Raji (cell line): ENCODE measurements around the gene LRBA.

Experiments used
- POLR2A ChIP-seq: IDR thresholded peaks from 2 replicates; pipeline ENCODE4 v1.6.1; 2011; ENCODE audit warnings: low read depth, low read length, control low read depth; ENCODE audit not compliant: insufficient read depth

LRBA gene

GRCh38 chr4:150379454-150379853 lies 635.6 kb downstream of the LRBA start:
- TF ChIP-seq POLR2A, result no peak

- TF ChIP-seq POLR2A, result no peak
These were observed 640.1 kb downstream of the LRBA start for GRCh38 chr4:150375025-150375424.

DNA sequence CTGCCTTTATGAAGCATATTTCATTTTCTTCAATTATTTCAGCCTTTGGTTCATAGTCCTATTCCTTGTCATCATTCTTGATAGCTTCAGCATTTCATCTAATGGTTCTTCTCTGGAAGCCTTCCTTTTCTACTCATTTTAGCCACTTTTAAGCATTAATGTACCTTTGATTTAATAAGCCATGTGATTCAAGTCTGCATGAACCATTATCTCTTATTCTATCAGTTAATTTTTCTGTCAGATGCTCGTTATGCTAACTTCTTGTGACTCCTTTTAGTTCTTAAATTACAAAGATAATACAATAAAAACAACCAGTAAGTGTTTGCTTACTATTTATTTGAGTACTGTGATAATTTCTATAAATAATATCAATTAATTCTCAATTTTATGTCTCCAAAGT lies 643.2 kb downstream of the LRBA start:
- TF ChIP-seq POLR2A, result no peak

GRCh38 chr4:150369434-150370380 lies 645.4 kb downstream of the LRBA start:
- TF ChIP-seq POLR2A, result no peak

DNA sequence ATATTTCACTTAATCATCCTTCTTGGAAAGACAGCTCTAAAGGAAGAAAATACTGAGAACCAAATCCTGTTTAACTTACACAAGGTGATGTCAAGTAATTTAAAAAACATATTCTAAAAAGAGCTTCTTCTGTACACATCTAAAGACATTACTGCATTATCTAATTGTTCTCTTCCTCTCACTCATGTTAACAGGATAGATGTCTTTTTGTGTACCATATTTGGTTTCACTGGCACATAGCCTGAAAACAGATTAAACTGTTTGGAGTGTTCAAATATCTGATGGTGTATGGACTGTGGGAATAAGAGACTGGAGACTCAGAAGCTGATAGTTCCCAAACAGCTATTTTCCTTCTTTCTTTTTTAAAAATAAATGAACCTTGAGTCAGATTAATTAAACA lies 646.4 kb downstream of the LRBA start:
- TF ChIP-seq POLR2A, result no peak

DNA sequence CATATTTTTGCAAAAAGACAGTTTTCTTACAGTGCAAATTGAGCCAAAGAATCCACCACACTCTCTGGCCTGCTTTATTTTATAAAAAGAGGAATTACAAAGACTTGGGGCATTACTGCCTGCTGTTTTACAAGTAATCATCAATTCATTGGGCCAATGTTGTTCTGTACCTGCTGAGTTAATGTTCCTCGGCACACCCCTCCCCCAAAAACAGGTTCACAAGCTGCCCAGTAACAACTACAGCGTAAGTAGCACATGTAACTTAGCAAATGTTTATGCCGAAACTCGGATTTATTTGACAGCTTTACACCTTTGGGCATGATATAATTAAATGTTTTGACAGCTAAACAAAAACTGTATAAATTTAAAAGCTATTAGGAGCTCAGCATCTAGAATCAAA lies 647.8 kb downstream of the LRBA start:
- TF ChIP-seq POLR2A, result no peak

DNA sequence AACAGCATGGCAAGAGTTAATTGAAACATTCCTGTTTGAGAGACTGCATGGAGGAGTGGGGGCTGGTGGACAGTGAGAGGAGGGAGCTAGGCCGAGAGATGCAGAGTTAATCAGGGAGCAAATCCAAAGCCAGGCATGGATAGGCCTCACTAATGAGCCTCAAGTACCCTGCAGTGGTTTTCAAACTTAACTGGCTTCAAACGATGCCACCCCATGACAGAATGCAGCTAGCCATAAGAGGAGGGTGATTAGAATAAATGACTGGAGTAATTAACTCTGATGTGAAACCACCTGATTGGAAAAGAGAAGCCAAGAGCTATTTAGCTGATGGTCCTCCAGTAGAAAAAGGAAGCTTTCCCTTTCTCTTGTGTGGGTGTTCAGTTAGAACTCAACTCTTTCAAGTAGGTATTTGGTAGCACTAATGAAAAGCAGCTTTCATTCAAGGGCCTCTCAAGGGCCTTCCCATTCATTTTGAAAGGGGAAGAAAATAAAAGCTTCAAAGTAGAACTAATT lies 648.5 kb downstream of the LRBA start:
- no peak for TF ChIP-seq POLR2A

DNA sequence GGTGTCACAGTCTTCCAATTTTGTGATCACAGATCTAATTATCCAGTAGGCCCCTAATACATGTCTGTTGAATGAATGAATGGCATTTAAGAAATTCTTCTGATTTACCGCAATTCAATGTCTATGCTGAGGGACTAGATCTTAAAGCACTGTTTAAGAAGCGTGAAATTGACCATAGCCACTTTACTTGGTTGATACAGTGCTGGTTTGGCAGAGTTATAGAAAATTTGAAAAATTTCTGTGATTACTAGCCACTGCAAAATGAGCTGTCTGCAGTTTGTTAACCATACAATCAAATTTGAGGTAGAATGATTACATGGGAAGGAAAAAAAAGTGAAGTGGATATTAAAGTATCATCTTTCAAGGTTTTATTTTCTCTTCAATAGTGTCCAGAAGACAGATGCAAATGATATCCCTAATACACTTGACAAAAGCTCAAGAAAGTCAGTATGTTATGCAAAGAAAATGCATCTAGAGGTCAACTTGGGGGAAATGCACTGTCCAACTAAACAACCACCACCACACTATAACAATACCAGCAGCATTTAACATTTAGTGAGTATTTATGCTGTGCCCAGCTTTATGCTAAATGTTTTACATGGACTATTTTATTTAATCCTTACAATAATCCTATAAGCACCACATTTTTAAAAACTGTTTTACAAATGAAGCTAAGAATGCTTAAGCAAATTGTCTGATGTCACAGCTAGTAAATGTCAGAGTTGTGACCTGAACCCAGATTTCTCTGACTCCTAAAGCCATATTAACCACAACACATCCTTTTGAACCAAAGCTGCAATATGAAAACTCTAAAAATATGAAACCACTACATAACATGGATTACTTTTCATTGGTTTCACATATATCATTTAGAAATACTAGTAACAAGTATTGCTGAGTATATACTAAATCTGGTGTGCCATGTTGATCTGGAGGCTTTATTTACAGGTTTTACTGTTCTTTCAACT lies 651.1 kb downstream of the LRBA start:
- no peak for TF ChIP-seq POLR2A

GRCh38 chr4:150358691-150359090 lies 656.4 kb downstream of the LRBA start:
- TF ChIP-seq POLR2A, result no peak

DNA sequence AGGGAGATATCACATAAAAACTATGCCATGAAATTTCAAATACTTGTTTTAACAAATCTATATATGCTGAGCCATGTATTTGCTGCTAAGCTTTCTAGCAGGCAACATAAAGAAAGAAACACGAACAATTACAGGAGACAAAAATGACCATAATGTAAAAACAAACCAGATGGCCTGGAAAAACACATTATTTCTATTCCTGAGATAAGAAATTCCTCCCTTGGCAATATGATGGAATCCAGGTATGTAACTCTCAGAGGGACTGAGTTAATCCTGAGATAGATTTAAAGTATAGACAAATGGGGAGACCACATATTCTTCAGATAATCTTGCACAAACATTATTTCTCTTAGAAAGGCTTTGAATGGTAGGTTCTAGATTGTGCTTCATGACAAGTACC lies 657.3 kb downstream of the LRBA start:
- no peak for TF ChIP-seq POLR2A

DNA sequence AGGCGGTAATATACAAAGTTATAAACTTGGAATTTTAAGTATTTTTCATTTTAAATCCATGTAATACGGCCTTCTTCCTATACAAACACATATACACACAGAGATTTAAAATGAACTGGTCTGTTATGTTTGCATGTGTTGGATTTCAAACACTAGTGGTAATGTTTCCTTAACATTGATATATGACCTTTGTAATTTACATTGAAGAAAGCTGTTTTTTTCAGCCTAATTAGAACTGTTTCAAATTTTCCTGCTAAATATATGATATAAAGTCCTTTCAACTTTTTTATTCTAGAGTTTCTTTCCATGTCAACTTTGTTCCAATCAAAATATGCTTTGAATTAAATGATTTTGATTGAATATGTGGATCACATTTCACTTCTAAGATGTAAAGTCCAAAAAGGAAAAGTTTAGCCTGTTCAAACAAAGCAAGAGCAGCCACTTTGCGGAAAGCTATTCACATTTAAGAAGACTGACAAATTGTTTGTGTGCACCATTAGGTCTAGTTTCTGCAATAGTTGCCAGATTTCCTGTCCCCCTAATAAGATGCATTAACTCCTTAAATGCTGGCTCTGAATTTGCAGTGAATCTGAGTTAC lies 659.1 kb downstream of the LRBA start:
- TF ChIP-seq POLR2A, result no peak

DNA sequence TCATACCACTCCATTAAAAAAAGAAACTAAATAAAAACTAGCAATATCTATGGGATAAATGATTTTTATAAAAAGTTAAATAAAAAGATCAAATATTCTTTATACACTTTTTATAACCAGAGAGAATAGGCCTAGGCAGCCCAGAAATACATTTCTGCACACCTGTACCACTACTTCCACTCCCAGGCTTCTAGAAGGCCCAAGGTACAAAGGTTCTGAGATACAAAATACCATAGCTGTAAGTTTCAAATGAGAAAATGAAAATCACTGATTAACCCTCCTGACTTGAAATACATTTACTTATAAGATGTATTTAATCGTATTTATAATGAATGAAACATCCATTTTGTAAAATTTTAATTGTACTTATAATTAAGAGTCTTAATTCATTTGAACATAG lies 659.7 kb downstream of the LRBA start:
- no peak for TF ChIP-seq POLR2A

DNA sequence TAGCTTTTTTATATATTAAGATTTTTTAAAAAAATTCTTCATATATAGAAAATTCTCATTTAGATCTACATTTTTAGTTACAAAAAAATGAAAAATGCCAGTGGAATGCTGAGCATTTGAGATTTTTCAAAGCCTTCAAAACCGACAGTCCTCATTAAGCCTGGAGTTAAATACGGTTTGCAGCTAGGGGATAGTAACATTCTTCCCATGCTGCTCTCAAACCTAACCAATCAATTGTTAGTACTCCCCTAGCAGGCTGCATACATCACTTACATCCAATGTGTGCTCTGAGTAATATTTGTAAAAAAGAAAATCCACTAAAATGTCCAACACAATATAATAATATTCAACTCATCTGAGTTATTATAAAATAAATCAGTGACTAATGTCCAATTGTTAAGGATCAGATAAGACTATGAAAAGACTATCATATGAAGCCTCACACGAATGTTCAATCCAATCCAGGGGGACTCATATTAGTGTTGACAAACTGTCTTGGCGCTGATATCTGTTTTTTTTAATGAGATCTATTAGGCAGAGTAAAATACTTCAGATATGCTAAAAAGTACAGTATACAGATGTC lies 660.8 kb downstream of the LRBA start:
- no peak for TF ChIP-seq POLR2A

- TF ChIP-seq POLR2A, result no peak
These were observed 667.0 kb downstream of the LRBA start for GRCh38 chr4:150348079-150348478.
